ENCODE results near the gene GAR1. TPM values are rescaled to one million over a fixed set of nuclear protein-coding genes. Genes with fewer than 3 reads are reported as not detected.
"Not testable (repeated sequence)": the region's sequence is repeated elsewhere in the genome, so short reads cannot be mapped to it uniquely, and the experiment has no call there.

GAR1 gene
- total RNA-seq, 1 donor from 2014 or later: 16.4 TPM

DNA sequence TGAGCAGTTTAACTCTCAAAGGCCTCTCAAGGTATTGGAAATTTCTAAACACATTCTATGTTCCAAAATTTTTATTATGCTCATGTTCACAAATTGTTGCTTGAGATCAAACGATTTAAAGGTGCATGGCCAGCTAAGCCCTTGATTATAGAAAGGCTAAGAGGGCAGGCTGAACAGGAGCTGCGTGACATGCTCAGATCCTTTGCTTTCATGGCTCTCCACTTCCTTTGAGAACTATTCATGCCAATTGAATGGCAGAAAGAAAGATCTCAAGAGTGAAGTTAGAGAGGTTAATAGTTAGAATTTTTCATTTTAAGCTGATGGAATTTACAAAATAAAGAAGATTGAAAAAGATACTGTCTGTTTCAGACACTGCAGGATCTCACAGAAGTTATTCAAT lies 32.9 kb downstream of the GAR1 start:
- Histone ChIP-seq H3K4me3 (ENCODE audit: low read depth, low read length) (no peak overlapping the region), H3K27me3 (ENCODE audit: control insufficient read depth, insufficient read depth, low read length) (no peaks in the 10 kb centered on the region), H3K36me3 (ENCODE audit: control insufficient read depth, insufficient read depth, low read length) (no peaks in the 10 kb centered on the region)
- TF ChIP-seq CTCF (IDR thresholded peaks at IDR 0.05; ENCODE audit: insufficient read depth, low read length, poor library complexity, severe bottlenecking): no peak
- no peak for DNase-seq (ENCODE audit: low read depth)

- Histone ChIP-seq H3K4me3 (ENCODE audit: low read depth, low read length) (no peak overlapping the region), H3K36me3 (ENCODE audit: control insufficient read depth, insufficient read depth, low read length) (no peaks in the 10 kb centered on the region), H3K27me3 (ENCODE audit: control insufficient read depth, insufficient read depth, low read length) (no peaks in the 10 kb centered on the region)
- TF ChIP-seq CTCF (IDR thresholded peaks at IDR 0.05; ENCODE audit: insufficient read depth, low read length, poor library complexity, severe bottlenecking): no peak
- no peak for DNase-seq (ENCODE audit: low read depth)
Measured at GRCh38 chr4:109850601-109851000, 35.0 kb downstream of the GAR1 start.

GRCh38 chr4:109859426-109860300 lies 44.1 kb downstream of the GAR1 start:
- DNase-seq (ENCODE audit: low read depth); H3K36me3 ChIP-seq (ENCODE audit: control insufficient read depth, insufficient read depth, low read length); H3K27me3 ChIP-seq (ENCODE audit: control insufficient read depth, insufficient read depth, low read length); H3K4me3 ChIP-seq (ENCODE audit: low read depth, low read length): not testable (repeated sequence)

- no peak for DNase-seq (ENCODE audit: low read depth)
- Histone ChIP-seq H3K27me3 (ENCODE audit: control insufficient read depth, insufficient read depth, low read length) (no peaks in the 10 kb centered on the region), H3K4me3 (ENCODE audit: low read depth, low read length) (no peak overlapping the region), H3K36me3 (ENCODE audit: control insufficient read depth, insufficient read depth, low read length) (no peaks in the 10 kb centered on the region)
- no peak for TF ChIP-seq CTCF (IDR thresholded peaks at IDR 0.05; ENCODE audit: insufficient read depth, low read length, poor library complexity, severe bottlenecking)
Measured at GRCh38 chr4:109861271-109861670, 45.7 kb downstream of the GAR1 start.

GRCh38 chr4:109861916-109862511 lies 46.5 kb downstream of the GAR1 start:
- no peak for TF ChIP-seq CTCF (IDR thresholded peaks at IDR 0.05; ENCODE audit: insufficient read depth, low read length, poor library complexity, severe bottlenecking)
- no peak overlapping the region for H3K4me3 ChIP-seq (ENCODE audit: low read depth, low read length)
- H3K36me3 ChIP-seq (ENCODE audit: control insufficient read depth, insufficient read depth, low read length): no peaks in the 10 kb centered on the region
- no peak for DNase-seq (ENCODE audit: low read depth)
- H3K27me3 ChIP-seq (ENCODE audit: control insufficient read depth, insufficient read depth, low read length): no peaks in the 10 kb centered on the region

DNA sequence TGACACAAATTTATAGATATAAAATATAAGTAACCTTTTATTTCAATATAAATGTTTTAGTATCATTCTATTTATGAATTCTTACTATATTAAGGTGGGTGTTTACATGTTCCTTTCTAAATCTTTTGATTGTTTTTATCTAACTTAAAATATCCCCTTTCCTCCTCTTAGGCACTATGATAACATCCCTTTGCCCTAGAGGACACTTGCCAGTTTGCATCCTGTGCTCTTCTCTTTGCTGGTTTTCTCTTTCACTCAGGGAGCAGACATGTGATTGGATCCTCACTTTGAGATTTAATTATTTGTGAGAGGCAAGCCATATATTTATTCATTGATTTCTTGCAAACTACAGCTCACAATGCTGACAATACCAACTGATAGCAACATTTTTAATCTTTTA lies 48.6 kb downstream of the GAR1 start:
- no peak for DNase-seq (ENCODE audit: low read depth)
- H3K36me3 ChIP-seq (ENCODE audit: control insufficient read depth, insufficient read depth, low read length): no peaks in the 10 kb centered on the region
- no peaks in the 10 kb centered on the region for H3K27me3 ChIP-seq (ENCODE audit: control insufficient read depth, insufficient read depth, low read length)
- TF ChIP-seq CTCF (IDR thresholded peaks at IDR 0.05; ENCODE audit: insufficient read depth, low read length, poor library complexity, severe bottlenecking): no peak
- no peak overlapping the region for H3K4me3 ChIP-seq (ENCODE audit: low read depth, low read length)
